ENCODE results near the gene MYF5. TPM values are rescaled to one million over a fixed set of nuclear protein-coding genes. Genes with fewer than 3 reads are reported as not detected.

MYF5 gene
- polyA plus RNA-seq, 1 experiment: not detected

GRCh38 chr12:80690513-80690912, 26.2 kb upstream of the MYF5 start:
- Histone ChIP-seq H3K27me3 (ENCODE audit: control insufficient read depth, insufficient read depth, low read length) (no peaks in the 10 kb centered on the region), H3K36me3 (ENCODE audit: control insufficient read depth, insufficient read depth, low read length) (no peaks in the 10 kb centered on the region), H3K4me3 (ENCODE audit: low read depth, low read length) (no peak overlapping the region)
- no peak for DNase-seq (ENCODE audit: low read depth)
- ChIA-PET CTCF (interaction anchor here (1.2 kb wide), 1 partner anchor 92 kb away, joined by 3 read pairs; no protein-coding TSS in a partner anchor), POLR2A (no interaction called here)
- TF ChIP-seq CTCF (IDR thresholded peaks at IDR 0.05; ENCODE audit: insufficient read depth, low read depth, low read length): no peak

GRCh38 chr12:80692114-80692513, 24.6 kb upstream of the MYF5 start:
- CTCF ChIA-PET: no interaction called here
- no peak for TF ChIP-seq CTCF (IDR thresholded peaks at IDR 0.05; ENCODE audit: insufficient read depth, low read depth, low read length)

DNA sequence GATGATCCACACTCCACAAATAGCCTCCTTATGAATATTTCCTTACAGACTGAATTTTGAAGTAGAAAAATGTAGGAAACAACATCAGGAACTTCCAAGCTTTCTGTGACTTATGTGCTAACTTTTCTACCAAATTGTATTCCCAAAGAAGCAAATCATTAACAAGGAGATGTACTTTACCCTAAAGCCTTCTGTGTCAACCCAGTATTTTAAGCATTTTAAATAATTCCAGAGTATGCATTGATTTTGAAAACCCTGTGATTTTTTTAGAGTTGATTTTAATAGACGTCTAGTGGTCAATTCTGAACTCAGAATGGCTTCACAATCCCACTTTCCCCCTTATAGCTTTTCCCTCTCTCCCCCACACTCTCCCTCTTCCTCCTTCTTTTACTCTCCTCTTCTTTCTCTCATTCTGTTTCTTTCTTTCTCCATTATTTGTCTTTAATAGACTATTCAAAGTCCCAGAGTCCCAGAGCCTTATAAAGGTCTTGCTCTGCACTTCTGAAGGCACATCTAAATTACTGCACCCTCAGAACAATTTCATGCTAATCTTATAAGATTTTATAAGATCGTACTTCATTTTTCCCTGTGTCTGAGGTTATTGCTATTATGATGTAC, 19.3 kb upstream of the MYF5 start:
- no peak for TF ChIP-seq CTCF (IDR thresholded peaks at IDR 0.05; ENCODE audit: insufficient read depth, low read depth, low read length)
- no peaks in the 10 kb centered on the region for H3K27me3 ChIP-seq (ENCODE audit: control insufficient read depth, insufficient read depth, low read length)
- DNase-seq (ENCODE audit: low read depth): no peak
- CTCF ChIA-PET: interaction anchor here (0.5 kb wide), 1 partner anchor 10 kb away, joined by 4 read pairs; no protein-coding TSS in a partner anchor
- no peaks in the 10 kb centered on the region for H3K36me3 ChIP-seq (ENCODE audit: control insufficient read depth, insufficient read depth, low read length)
- H3K4me3 ChIP-seq (ENCODE audit: low read depth, low read length): no peak overlapping the region
- POLR2A ChIA-PET: no interaction called here

More at GRCh38 chr12:80692114-80692513, 24.6 kb upstream of the MYF5 start:
- no peak for DNase-seq (ENCODE audit: low read depth)
- no peaks in the 10 kb centered on the region for H3K27me3 ChIP-seq (ENCODE audit: control insufficient read depth, insufficient read depth, low read length)
- POLR2A ChIA-PET: no interaction called here
- no peak overlapping the region for H3K4me3 ChIP-seq (ENCODE audit: low read depth, low read length)
- H3K36me3 ChIP-seq (ENCODE audit: control insufficient read depth, insufficient read depth, low read length): no peaks in the 10 kb centered on the region

GRCh38 chr12:80698256-80698655, 18.5 kb upstream of the MYF5 start:
- Histone ChIP-seq H3K36me3 (ENCODE audit: control insufficient read depth, insufficient read depth, low read length) (no peaks in the 10 kb centered on the region), H3K4me3 (ENCODE audit: low read depth, low read length) (no peak overlapping the region), H3K27me3 (ENCODE audit: control insufficient read depth, insufficient read depth, low read length) (no peaks in the 10 kb centered on the region)
- no peak for TF ChIP-seq CTCF (IDR thresholded peaks at IDR 0.05; ENCODE audit: insufficient read depth, low read depth, low read length)
- no peak for DNase-seq (ENCODE audit: low read depth)
- POLR2A ChIA-PET: no interaction called here
- CTCF ChIA-PET: no interaction called here

DNA sequence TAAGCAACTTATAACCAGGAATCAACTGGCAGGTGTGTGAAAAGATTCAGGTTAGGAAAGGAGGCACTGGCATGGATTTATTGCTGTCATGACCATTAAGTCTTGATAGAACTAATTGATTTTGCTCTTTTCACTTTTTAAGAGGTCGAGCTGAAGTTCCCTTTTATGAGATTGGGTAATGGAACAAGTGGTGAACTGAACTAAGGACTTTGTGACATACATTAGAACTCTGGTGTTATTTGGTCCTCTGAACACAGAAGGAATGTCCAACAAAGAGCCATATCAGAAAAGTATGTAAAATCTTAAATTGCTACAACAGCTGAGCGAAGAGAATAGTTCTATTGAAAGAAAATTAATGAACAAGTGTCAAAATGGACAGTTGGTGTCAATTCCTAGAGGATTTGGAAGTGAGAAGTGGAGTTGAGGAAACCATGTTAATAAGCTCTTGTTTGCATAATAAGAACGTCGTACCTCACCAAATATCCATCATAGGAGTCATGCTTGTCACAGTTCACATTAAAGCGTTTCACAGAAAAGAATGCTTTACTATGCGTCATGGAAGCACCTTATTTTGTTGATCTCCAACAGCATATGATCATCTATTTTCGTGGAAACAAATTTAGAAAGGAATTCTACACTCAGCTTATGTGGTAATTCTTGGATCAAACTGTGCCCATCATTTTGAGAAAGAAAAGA, 17.7 kb upstream of the MYF5 start:
- ChIA-PET POLR2A (interaction anchor here (0.6 kb wide), 1 partner anchor 31 kb away, joined by 3 read pairs; no protein-coding TSS in a partner anchor), CTCF (interaction anchor here (1.1 kb wide), 1 partner anchor 21 kb away, joined by 3 read pairs; no protein-coding TSS in a partner anchor)
- no peak overlapping the region for H3K4me3 ChIP-seq (ENCODE audit: low read depth, low read length)
- no peaks in the 10 kb centered on the region for H3K36me3 ChIP-seq (ENCODE audit: control insufficient read depth, insufficient read depth, low read length)
- DNase-seq (ENCODE audit: low read depth): no peak
- TF ChIP-seq CTCF (IDR thresholded peaks at IDR 0.05; ENCODE audit: insufficient read depth, low read depth, low read length): no peak
- no peaks in the 10 kb centered on the region for H3K27me3 ChIP-seq (ENCODE audit: control insufficient read depth, insufficient read depth, low read length)
